B cell (primary cell): ENCODE measurements around the gene MATN3.

ENCODE experiments used
- CTCF ChIP-seq: fragments of 200-600 bp; IDR thresholded peaks from one replicate; pipeline ENCODE4 v1.8.0; 2022; ENCODE audit warnings: antibody characterized with exemption, mild to moderate bottlenecking
- EZH2 ChIP-seq: IDR thresholded peaks from 2 replicates; pipeline ENCODE4 v1.6.1; 2012; ENCODE audit warnings: borderline replicate concordance, low read depth, mild to moderate bottlenecking, moderate library complexity, low read length; ENCODE audit not compliant: insufficient read depth, poor library complexity, severe bottlenecking

GRCh38 chr2:19993731-19994130, 18.7 kb downstream of the MATN3 start:
- TF ChIP-seq CTCF = no peak
- TF ChIP-seq EZH2 = no peak
